Activated naive CD8-positive, alpha-beta T cell treated with anti-CD3 and anti-CD28 coated beads for 36 hours (primary cell): ENCODE data around the gene HEATR5A. TPM values are rescaled to one million over a fixed set of nuclear protein-coding genes. Genes with fewer than 3 reads are reported as not detected.

Experiments
- DNase-seq: peaks from one replicate; pipeline ENCODE4 v3.0.0; 2021
- H3K27ac Mint-ChIP-seq: one replicate; pipeline ENCODE4 v1.8.0; 2022; ENCODE audit warnings: mild to moderate bottlenecking, moderate library complexity, mixed read lengths
- H3K27me3 Mint-ChIP-seq: one replicate; pipeline ENCODE4 v1.8.0; 2022; ENCODE audit warnings: mild to moderate bottlenecking, mixed read lengths
- H3K36me3 Mint-ChIP-seq: one replicate; pipeline ENCODE4 v1.8.0; 2021; ENCODE audit warnings: mild to moderate bottlenecking, mixed read lengths
- H3K4me1 Mint-ChIP-seq: one replicate; pipeline ENCODE4 v1.8.0; 2021; ENCODE audit warnings: mixed read lengths
- H3K4me3 Mint-ChIP-seq: one replicate; pipeline ENCODE4 v1.8.0; 2022; ENCODE audit warnings: mild to moderate bottlenecking, moderate library complexity, mixed read lengths
- H3K9me3 Mint-ChIP-seq: one replicate; pipeline ENCODE4 v1.8.0; 2022; ENCODE audit warnings: mixed read lengths
- total RNA-seq, 2 experiments: library from RNA; stranded (reverse); gene quantifications; one replicate each; pipeline ENCODE4 v1.2.3, GENCODE V29; 2021

HEATR5A gene
- total RNA-seq, 2 experiments from 2014 or later: 10.8 TPM

- Mint-ChIP-seq H3K4me3 (no peak overlapping the region), H3K9me3 (no peaks in the 10 kb centered on the region), H3K27me3 (no peaks in the 10 kb centered on the region), H3K36me3 (peaks cover 8% of the 10 kb centered on the region), H3K4me1 (peaks cover 8% of the 10 kb centered on the region), H3K27ac (no peak overlapping the region)
- DNase-seq: no peak
Observed at GRCh38 chr14:31408421-31408820, 11.9 kb downstream of the HEATR5A start.

DNA sequence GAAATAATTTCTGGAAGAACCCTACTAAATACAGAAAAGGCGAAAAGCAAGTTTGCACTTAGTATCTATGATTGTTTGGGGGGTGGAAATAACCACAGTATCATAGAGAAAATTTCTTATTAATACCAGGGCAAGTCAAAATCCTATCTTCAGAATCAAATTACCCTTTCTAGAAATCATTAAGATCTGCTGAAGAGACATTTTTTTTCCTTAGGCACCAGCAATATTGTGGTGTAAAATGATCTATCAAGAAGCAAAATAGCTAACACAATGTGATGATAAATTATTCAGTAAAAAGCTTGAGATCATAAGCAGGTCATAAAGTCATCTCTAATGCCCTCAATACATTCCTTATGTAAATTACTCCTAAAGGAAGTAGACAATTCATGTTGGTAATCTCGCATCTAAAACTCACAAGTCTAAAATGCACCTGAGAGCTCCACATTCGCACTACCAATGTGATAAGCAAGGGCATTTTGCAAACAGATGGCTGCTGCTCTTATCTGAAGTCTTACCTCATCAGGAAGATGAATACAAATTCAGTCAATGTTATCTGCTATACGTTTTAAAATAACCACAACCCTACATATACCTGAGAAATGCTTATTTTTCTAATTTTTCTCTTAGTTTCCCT lies 14.6 kb downstream of the HEATR5A start:
- H3K4me1 Mint-ChIP-seq: peaks cover 6% of the 10 kb centered on the region
- H3K27me3 Mint-ChIP-seq: no peaks in the 10 kb centered on the region
- no peak overlapping the region for H3K27ac Mint-ChIP-seq
- peaks cover 12% of the 10 kb centered on the region for H3K36me3 Mint-ChIP-seq
- no peak for DNase-seq
- H3K9me3 Mint-ChIP-seq: no peaks in the 10 kb centered on the region
- H3K4me3 Mint-ChIP-seq: no peak overlapping the region

GRCh38 chr14:31405106-31405505 lies 15.2 kb downstream of the HEATR5A start:
- DNase-seq: no peak
- Mint-ChIP-seq H3K4me3 (no peak overlapping the region), H3K27ac (no peak overlapping the region), H3K27me3 (no peaks in the 10 kb centered on the region), H3K36me3 (peaks cover 11% of the 10 kb centered on the region), H3K9me3 (no peaks in the 10 kb centered on the region), H3K4me1 (peaks cover 8% of the 10 kb centered on the region)

GRCh38 chr14:31403707-31404106 lies 16.6 kb downstream of the HEATR5A start:
- Mint-ChIP-seq H3K9me3 (no peaks in the 10 kb centered on the region), H3K4me3 (no peak overlapping the region), H3K4me1 (peaks cover 8% of the 10 kb centered on the region), H3K27ac (no peak overlapping the region), H3K36me3 (peaks cover 11% of the 10 kb centered on the region), H3K27me3 (no peaks in the 10 kb centered on the region)
- DNase-seq: no peak

GRCh38 chr14:31402764-31403439 lies 17.4 kb downstream of the HEATR5A start:
- Mint-ChIP-seq H3K4me3 (no peak overlapping the region), H3K9me3 (no peaks in the 10 kb centered on the region), H3K36me3 (peaks cover 11% of the 10 kb centered on the region), H3K27ac (no peak overlapping the region), H3K4me1 (peaks cover 4% of the 10 kb centered on the region), H3K27me3 (no peaks in the 10 kb centered on the region)
- no peak for DNase-seq

DNA sequence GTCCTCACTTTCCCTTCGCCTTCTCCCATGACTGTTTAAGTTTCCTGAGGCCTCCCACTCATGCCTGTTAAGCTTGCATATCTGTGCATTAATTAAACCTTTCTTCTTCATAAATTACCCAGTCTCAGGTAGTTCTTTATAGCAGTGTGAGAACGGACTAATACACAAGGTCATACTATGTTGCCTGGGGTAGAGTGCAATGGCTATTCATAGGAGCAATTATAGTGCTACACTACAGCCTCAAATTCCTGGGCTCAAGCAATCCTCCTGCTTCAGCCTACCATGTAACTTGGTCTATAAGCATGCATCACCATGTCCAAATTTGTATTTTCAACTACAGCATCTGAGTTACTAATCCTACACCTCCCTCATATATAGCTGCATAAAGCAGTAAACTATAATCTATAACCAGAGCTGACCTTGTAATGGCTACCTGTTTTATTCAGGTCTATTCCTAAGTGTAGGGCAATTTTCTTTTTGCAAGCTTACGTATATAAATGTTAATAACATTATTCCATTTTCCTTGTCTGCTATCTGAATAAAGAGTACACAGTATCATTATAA lies 18.9 kb downstream of the HEATR5A start:
- Mint-ChIP-seq H3K27me3 (no peaks in the 10 kb centered on the region), H3K9me3 (no peaks in the 10 kb centered on the region), H3K36me3 (peaks cover 11% of the 10 kb centered on the region), H3K4me1 (peaks cover 4% of the 10 kb centered on the region), H3K4me3 (no peak overlapping the region), H3K27ac (no peak overlapping the region)
- DNase-seq: no peak

DNA sequence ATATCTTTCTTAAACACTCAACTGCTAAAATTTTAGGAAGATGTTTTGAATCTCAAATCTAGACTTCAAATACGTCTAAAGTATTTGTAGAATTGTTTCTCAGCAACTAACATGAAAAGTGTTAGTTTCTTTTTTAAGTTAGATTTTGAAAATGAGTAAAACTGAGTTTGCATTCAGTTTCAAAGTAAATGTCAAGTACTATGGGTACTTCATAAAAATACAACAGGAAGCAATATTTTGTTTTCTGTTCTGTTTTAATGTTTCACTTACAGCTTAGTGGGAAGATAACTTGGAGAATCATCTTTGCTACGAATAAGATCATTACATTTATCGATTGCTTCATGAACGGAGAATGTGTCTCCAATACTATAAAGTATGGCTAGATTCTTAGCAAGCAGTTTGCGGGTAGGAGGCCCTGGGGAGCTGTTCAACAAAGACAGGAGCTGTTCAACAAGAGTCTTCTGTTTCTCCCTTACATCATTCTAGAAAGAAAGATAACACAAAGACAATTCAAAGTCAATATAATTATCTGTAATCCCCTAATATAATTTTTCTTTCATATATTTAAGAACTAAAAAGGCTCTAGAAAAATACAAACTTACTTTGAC lies 20.2 kb downstream of the HEATR5A start:
- peaks cover 4% of the 10 kb centered on the region for H3K4me1 Mint-ChIP-seq
- H3K36me3 Mint-ChIP-seq: peaks cover 11% of the 10 kb centered on the region
- H3K9me3 Mint-ChIP-seq: no peaks in the 10 kb centered on the region
- DNase-seq: no peak
- H3K4me3 Mint-ChIP-seq: no peak overlapping the region
- no peaks in the 10 kb centered on the region for H3K27me3 Mint-ChIP-seq
- H3K27ac Mint-ChIP-seq: peak overlapping the region; percentile 80

GRCh38 chr14:31395572-31396205 lies 24.7 kb downstream of the HEATR5A start:
- Mint-ChIP-seq H3K36me3 (peaks cover 5% of the 10 kb centered on the region), H3K27ac (no peak overlapping the region), H3K4me3 (no peak overlapping the region)

GRCh38 chr14:31395119-31395518 lies 25.2 kb downstream of the HEATR5A start:
- no peak overlapping the region for H3K27ac Mint-ChIP-seq

More at GRCh38 chr14:31395572-31396205, 24.7 kb downstream of the HEATR5A start:
- Mint-ChIP-seq H3K27me3 (no peaks in the 10 kb centered on the region), H3K4me1 (peaks cover 9% of the 10 kb centered on the region), H3K9me3 (no peaks in the 10 kb centered on the region)
- DNase-seq: no peak

GRCh38 chr14:31391977-31392503 lies 28.3 kb downstream of the HEATR5A start:
- Mint-ChIP-seq H3K9me3 (no peaks in the 10 kb centered on the region), H3K4me3 (no peak overlapping the region), H3K27me3 (no peaks in the 10 kb centered on the region), H3K4me1 (peaks cover 24% of the 10 kb centered on the region), H3K36me3 (peaks cover 6% of the 10 kb centered on the region), H3K27ac (no peak overlapping the region)
- DNase-seq: no peak

More at GRCh38 chr14:31395119-31395518, 25.2 kb downstream of the HEATR5A start:
- Mint-ChIP-seq H3K36me3 (peaks cover 6% of the 10 kb centered on the region), H3K27me3 (no peaks in the 10 kb centered on the region), H3K4me3 (no peak overlapping the region), H3K4me1 (peaks cover 8% of the 10 kb centered on the region), H3K9me3 (no peaks in the 10 kb centered on the region)
- no peak for DNase-seq

GRCh38 chr14:31391473-31391872 lies 28.9 kb downstream of the HEATR5A start:
- Mint-ChIP-seq H3K4me3 (no peak overlapping the region), H3K4me1 (peaks cover 24% of the 10 kb centered on the region), H3K36me3 (peaks cover 6% of the 10 kb centered on the region), H3K27ac (no peak overlapping the region), H3K9me3 (no peaks in the 10 kb centered on the region), H3K27me3 (no peaks in the 10 kb centered on the region)
- no peak for DNase-seq

DNA sequence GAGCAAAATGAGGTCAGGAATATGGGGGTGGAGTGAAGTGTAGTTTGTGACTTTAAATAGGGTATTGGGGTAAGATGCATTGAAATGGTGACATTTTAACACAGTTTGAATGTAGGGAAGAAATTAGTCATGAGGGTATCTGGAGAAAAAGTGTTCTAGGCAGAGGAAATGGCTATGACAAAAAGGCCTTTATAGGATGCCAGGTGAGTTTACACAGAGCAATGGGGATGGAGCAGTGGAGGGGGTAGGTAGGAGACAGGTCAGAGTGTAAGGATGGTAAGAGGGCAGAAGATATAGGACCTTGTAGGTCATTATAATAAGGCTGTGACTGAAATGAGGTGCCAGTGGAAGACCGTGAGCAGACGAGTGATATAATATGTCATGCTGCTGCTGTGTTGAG lies 30.4 kb downstream of the HEATR5A start:
- Mint-ChIP-seq H3K9me3 (no peaks in the 10 kb centered on the region), H3K36me3 (peaks cover 6% of the 10 kb centered on the region), H3K4me1 (peaks cover 24% of the 10 kb centered on the region), H3K27me3 (no peaks in the 10 kb centered on the region), H3K4me3 (no peak overlapping the region), H3K27ac (peak overlapping the region; percentile 73)
- no peak for DNase-seq

DNA sequence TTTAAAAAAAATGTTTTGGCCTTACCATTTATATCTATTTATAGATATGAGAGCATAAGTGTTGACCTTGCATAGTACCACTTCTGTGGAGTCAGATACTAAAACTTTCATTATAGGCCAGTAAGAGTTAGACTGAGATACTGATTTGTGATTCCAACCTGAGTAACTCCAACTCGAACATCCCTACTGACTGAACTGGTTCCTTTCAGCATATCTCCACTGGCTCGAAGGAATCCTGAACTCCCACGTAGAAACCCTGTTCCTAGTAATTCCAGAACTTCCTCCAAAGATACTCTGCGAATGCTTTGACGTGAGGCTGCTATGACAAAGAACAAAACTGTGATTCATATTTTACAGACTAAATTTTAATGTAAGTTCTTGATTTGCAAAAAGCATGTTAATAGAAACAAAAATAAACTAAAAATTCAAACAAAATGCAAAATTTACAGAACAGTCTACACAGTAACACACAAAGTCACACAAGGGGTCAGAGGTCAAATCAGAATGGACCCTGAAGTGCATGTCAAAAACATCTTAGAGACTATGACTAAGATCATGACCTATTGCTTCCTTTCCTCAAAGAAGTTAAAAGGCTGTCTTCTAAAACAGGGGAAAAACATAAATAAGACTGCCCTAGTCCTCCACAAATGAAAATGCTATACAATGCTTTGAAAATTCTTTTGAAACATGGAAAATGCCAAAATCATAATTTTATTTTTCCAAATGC lies 31.5 kb downstream of the HEATR5A start:
- H3K9me3 Mint-ChIP-seq: no peaks in the 10 kb centered on the region
- no peak for DNase-seq
- H3K27me3 Mint-ChIP-seq: no peaks in the 10 kb centered on the region
- H3K4me1 Mint-ChIP-seq: peaks cover 24% of the 10 kb centered on the region
- H3K4me3 Mint-ChIP-seq: no peak overlapping the region
- peak overlapping the region; percentile 34 for H3K27ac Mint-ChIP-seq
- peaks cover 6% of the 10 kb centered on the region for H3K36me3 Mint-ChIP-seq

- peaks cover 6% of the 10 kb centered on the region for H3K36me3 Mint-ChIP-seq
- peaks cover 24% of the 10 kb centered on the region for H3K4me1 Mint-ChIP-seq
- no peaks in the 10 kb centered on the region for H3K27me3 Mint-ChIP-seq
- H3K4me3 Mint-ChIP-seq: no peak overlapping the region
- no peak overlapping the region for H3K27ac Mint-ChIP-seq
- no peak for DNase-seq
- H3K9me3 Mint-ChIP-seq: no peaks in the 10 kb centered on the region
Observed at GRCh38 chr14:31387091-31387490, 33.3 kb downstream of the HEATR5A start.
